GM12878 (cell line): ENCODE results near the gene ANKRD55. TPM values are rescaled to one million over a fixed set of nuclear protein-coding genes. Genes with fewer than 3 reads are reported as not detected.

Source experiments
- ATAC-seq: fragments of 200-7000 bp; cut with Tn5 transposase; 3 replicates; pipeline ENCODE4 v1.9.1; 2020; ENCODE audit warnings: mild to moderate bottlenecking, moderate library complexity
- BruUV-seq: library from RNA; stranded (reverse); fragments of 400-500 nt; replicated peaks from 2 replicates; lab custom pipeline; 2021; lab: Mats Ljungman, UMichigan
- CTCF ChIA-PET: fragments of 300-600 bp; sonication (Branson Sonifier 250); formaldehyde crosslinking; extraction: SDS; loops from one replicate; lab custom pipeline; 2021; ENCODE audit warnings: inconsistent platforms; lab: Yijun Ruan, JAX
- POLR2A ChIA-PET: fragments of 350-600 bp; formaldehyde crosslinking; extraction: SDS; loops from one replicate; lab custom pipeline; 2021; ENCODE audit warnings: inconsistent platforms; lab: Charles Lee
- RAD21 ChIA-PET: fragments of 300-600 bp; sonication (Branson Sonifier 250); formaldehyde crosslinking; loops from one replicate; lab custom pipeline; 2023; ENCODE audit warnings: antibody characterized with exemption; ENCODE audit not compliant: unreplicated experiment; lab: Charles Lee
- SMC1A ChIA-PET: fragments of 300-600 bp; sonication (Branson Sonifier 250); formaldehyde crosslinking; loops from one replicate; lab custom pipeline; 2023; ENCODE audit not compliant: unreplicated experiment, uncharacterized antibody; lab: Charles Lee
- DNase-seq: peaks from one replicate; pipeline ENCODE4 v3.0.0-alpha.2; 2011; ENCODE audit warnings: low read depth, low spot score
- FAIRE-seq: peaks from 3 replicates; lab custom pipeline; 2011; peaks lifted over from hg19 to GRCh38; lab: Jason Lieb, UNC
- H2AFZ ChIP-seq: 2 replicates; pipeline ENCODE4 v1.6.0; 2011; ENCODE audit warnings: low read depth, low read length, control low read depth; ENCODE audit not compliant: control insufficient read depth
- H3K27ac ChIP-seq: 2 replicates; pipeline ENCODE4 v1.5.1; 2011; ENCODE audit warnings: control low read depth; ENCODE audit not compliant: control insufficient read depth, insufficient read depth
- H3K27me3 ChIP-seq, 2 experiments: replicated peaks in 1 of 2; 2 replicates each; pipeline versions ENCODE4 v1.6.0 to v1.6.1; 2011; ENCODE audit warnings: low read length in 1 of 2; ENCODE audit not compliant: control insufficient read depth in 2 of 2, insufficient read depth in 2 of 2
- H3K36me3 ChIP-seq, 2 experiments: 2 replicates each; pipeline ENCODE4 v1.5.1; 2011; ENCODE audit warnings: low read length in 1 of 2; ENCODE audit not compliant: control insufficient read depth in 2 of 2, insufficient read depth in 2 of 2
- H3K4me1 ChIP-seq: 2 replicates; pipeline ENCODE4 v1.6.1; 2011; ENCODE audit warnings: mild to moderate bottlenecking, low read length, moderate library complexity, mixed read lengths; ENCODE audit not compliant: control insufficient read depth, insufficient read depth
- H3K4me2 ChIP-seq: 2 replicates; pipeline ENCODE4 v1.6.0; 2011; ENCODE audit warnings: control low read depth; ENCODE audit not compliant: control insufficient read depth, insufficient read depth
- H3K4me3 ChIP-seq: fragments of 200-600 bp; sonication (generic); 2 replicates; pipeline ENCODE4 v1.5.1; 2016
- H3K79me2 ChIP-seq: 2 replicates; pipeline ENCODE4 v1.6.0; 2011; ENCODE audit warnings: low read length; ENCODE audit not compliant: control insufficient read depth, insufficient read depth
- H3K9ac ChIP-seq: 2 replicates; pipeline ENCODE4 v1.8.0; 2011; ENCODE audit warnings: low read length, control low read depth, mixed read lengths; ENCODE audit not compliant: control insufficient read depth, insufficient read depth
- H3K9me3 ChIP-seq: replicated peaks from 3 replicates; pipeline ENCODE4 v1.5.1; 2011; ENCODE audit warnings: mild to moderate bottlenecking, low read length; ENCODE audit not compliant: control insufficient read depth, insufficient read depth
- H4K20me1 ChIP-seq: 2 replicates; pipeline ENCODE4 v1.6.0; 2011; ENCODE audit not compliant: control insufficient read depth, insufficient read depth
- NR2C2 ChIP-seq: IDR thresholded peaks from 2 replicates; pipeline ENCODE4 v1.6.1; 2011; ENCODE audit warnings: borderline replicate concordance, low read depth; ENCODE audit not compliant: control insufficient read depth, insufficient read length
- SRF ChIP-seq, 2 experiments: IDR thresholded peaks; 2 replicates each; pipeline ENCODE4 v1.6.1; 2011; ENCODE audit warnings: low read depth in 2 of 2, low read length in 2 of 2, mild to moderate bottlenecking in 1 of 2, moderate library complexity in 1 of 2
- WGBS: methylation state at CpG from one replicate; pipeline ENCODE4 v1.1.6; 2016; ENCODE audit warnings: low lambda C conversion rate; ENCODE audit not compliant: insufficient replicate concordance, insufficient coverage; ENCODE audit errors: missing lambda C conversion rate; 5-methylcytosine and 5-hydroxymethylcytosine counted together
- in situ Hi-C: fragments of 300-500 bp; cut with MboI; formaldehyde crosslinking; loops from 9 replicates; pipeline ENCODE4 v1.14.3; 2018; ENCODE audit warnings: mixed read lengths
- intact Hi-C: fragments of 100-400 bp; cut with micrococcal nuclease; formaldehyde crosslinking; loops from one replicate; pipeline ENCODE4 v1.14.2; 2022; ENCODE audit not compliant: unreplicated experiment
- polyA plus RNA-seq, 11 experiments: library from polyadenylated mRNA; depleted of rRNA in 4 of 11; unstranded in 6 of 11; stranded (reverse) in 5 of 11; fragments of >200 nt; fragmentation: Nextera tagmentation in 4 of 11; fragmentation: Illumina TruSeq in 1 of 11; extraction: Ambion mirVana in 4 of 11; extraction: Trizol in 1 of 11; gene quantifications; 1 replicate in 1 of 11; 2 replicates in 10 of 11; pipeline versions ENCODE4 v1.2.1 to v1.2.3, GENCODE V29; 2011 to 2016; ENCODE audit warnings: inconsistent platforms in 2 of 11, missing spikeins in 2 of 11, low read depth in 1 of 11
- total RNA-seq, 4 experiments: library from RNA; depleted of rRNA in 3 of 4; stranded (reverse); fragments of >200 nt in 3 of 4; fragmentation: Illumina TruSeq in 1 of 4; extraction: Trizol in 1 of 4; gene quantifications; 2 replicates each; pipeline versions ENCODE4 v1.2.1 to v1.2.3, GENCODE V29; 2013 to 2021
- TF ChIP-seq, protein P1 (sequence below): fragments of 450-650 bp; conservative IDR thresholded peaks from 2 replicates; pipeline ENCODE4 v1.6.1; 2017; ENCODE audit warnings: mild to moderate bottlenecking, moderate library complexity
- TF ChIP-seq, protein P2 (sequence below): fragments of 450-650 bp; IDR thresholded peaks from 2 replicates; pipeline ENCODE4 v1.6.1; 2016; ENCODE audit warnings: mild to moderate bottlenecking

Gene ANKRD55
- total and polyA plus RNA-seq, 10 of the 15 experiments (the other 5 are each of a cell fraction or from before 2014, with no cell fraction given): 0.04 TPM; not detected in 9

- Histone ChIP-seq H3K9ac (no peak overlapping the region), H2AFZ (no peak overlapping the region)
- RAD21 ChIA-PET: interaction anchor here (1.3 kb wide), 1 partner anchor 19 kb away, joined by 4 read pairs; no protein-coding TSS in a partner anchor
- TF ChIP-seq, protein P1, sequence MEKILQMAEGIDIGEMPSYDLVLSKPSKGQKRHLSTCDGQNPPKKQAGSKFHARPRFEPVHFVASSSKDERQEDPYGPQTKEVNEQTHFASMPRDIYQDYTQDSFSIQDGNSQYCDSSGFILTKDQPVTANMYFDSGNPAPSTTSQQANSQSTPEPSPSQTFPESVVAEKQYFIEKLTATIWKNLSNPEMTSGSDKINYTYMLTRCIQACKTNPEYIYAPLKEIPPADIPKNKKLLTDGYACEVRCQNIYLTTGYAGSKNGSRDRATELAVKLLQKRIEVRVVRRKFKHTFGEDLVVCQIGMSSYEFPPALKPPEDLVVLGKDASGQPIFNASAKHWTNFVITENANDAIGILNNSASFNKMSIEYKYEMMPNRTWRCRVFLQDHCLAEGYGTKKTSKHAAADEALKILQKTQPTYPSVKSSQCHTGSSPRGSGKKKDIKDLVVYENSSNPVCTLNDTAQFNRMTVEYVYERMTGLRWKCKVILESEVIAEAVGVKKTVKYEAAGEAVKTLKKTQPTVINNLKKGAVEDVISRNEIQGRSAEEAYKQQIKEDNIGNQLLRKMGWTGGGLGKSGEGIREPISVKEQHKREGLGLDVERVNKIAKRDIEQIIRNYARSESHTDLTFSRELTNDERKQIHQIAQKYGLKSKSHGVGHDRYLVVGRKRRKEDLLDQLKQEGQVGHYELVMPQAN: no peak
- no peak for TF ChIP-seq SRF (IDR thresholded peaks at IDR 0.05; ENCODE audit: low read depth in 2 of 2, low read length in 2 of 2)
- TF ChIP-seq, protein P2, sequence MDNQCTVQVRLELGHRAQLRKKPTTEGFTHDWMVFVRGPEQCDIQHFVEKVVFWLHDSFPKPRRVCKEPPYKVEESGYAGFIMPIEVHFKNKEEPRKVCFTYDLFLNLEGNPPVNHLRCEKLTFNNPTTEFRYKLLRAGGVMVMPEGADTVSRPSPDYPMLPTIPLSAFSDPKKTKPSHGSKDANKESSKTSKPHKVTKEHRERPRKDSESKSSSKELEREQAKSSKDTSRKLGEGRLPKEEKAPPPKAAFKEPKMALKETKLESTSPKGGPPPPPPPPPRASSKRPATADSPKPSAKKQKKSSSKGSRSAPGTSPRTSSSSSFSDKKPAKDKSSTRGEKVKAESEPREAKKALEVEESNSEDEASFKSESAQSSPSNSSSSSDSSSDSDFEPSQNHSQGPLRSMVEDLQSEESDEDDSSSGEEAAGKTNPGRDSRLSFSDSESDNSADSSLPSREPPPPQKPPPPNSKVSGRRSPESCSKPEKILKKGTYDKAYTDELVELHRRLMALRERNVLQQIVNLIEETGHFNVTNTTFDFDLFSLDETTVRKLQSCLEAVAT: no peak
- TF ChIP-seq NR2C2: no peak
- TF ChIP-seq, all 136 proteins: peak for 0
- H3K4me1 ChIP-seq: no peaks in the 10 kb centered on the region
- no peak overlapping the region for H3K27ac ChIP-seq
- SMC1A ChIA-PET: interaction anchor here (1.0 to 2.3 kb wide), 9 partner anchors 10 to 489 kb away, joined by 3 to 7 read pairs (median 4); no protein-coding TSS in a partner anchor
- no TSS peak for BruUV-seq
- DNase-seq (no peak), ATAC-seq (no peak), FAIRE-seq (no peak)
- POLR2A ChIA-PET: interaction anchor here (0.8 to 2.1 kb wide), 3 partner anchors 13 to 19 kb away, joined by 3 to 6 read pairs (median 4); no protein-coding TSS in a partner anchor
- no peaks in the 10 kb centered on the region for H3K27me3 ChIP-seq
- no peaks in the 10 kb centered on the region for H3K36me3 ChIP-seq
- 73% methylated on average over 7 of the region's 7 CpGs for WGBS
- H3K79me2 ChIP-seq: no peaks in the 10 kb centered on the region
- intact Hi-C loops (no loop called here), in situ Hi-C loops (no loop called here)
- H3K9me3 ChIP-seq: no peaks in the 10 kb centered on the region; the same call in 1 of the 3 replicates
- H4K20me1 ChIP-seq: no peaks in the 10 kb centered on the region
- H3K4me2 ChIP-seq: no peak overlapping the region
- no peak overlapping the region for H3K4me3 ChIP-seq
- CTCF ChIA-PET: interaction anchor here (2.8 kb wide), 1 partner anchor 74 kb away, joined by 7 read pairs; no protein-coding TSS in a partner anchor
These were observed 106.5 kb downstream of the ANKRD55 start for GRCh38 chr5:56126487-56127179.
